Bone marrow (tissue), 2 donors: Measurements from ENCODE around the gene PIP5K1C.
A peak's percentile ranks its signal among the peaks of the same experiment; 100 is the strongest.

Experiments
- DNase-seq, 2 donors: peaks; one replicate each; lab custom pipeline; 2025; lab: John Stamatoyannopoulos, UW

The PIP5K1C gene

DNA sequence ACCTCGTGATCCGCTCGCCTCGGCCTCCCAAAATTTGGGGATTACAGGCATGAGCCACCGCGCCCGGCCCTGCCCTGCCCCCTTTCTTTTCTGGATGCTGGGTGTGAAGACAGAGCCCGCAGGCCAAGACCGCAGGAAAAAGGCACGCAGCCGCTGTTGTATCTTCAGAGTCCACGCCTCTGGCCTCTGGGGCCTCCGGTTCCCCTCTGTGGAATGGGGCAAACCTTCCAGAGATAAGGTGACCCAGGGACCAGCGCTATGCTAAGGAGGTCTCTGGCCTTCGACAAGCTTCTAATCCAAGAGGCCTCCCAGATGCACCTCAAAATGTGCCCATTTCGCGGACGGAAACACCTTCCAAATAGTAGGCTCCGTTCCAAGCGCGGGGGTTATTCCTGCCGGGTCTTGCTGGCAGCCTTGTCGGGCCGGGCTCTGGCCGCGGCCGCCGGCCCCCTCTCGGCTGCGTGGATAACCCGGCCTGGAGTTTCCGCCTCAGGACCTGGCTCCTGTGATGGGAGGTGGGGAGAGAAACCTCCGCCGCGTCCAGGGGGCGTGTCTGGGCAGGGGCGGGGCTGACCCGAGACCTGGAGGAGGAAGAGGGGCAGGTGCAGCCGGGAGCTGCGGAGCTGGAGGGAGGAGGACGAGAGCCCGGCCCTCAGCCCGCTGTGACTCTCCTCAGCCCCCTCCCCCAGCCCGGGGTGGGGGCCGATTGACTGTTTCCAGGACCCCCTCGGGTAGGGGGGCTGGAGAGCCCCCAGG is 21.0 kb upstream of the PIP5K1C start:
- peak; percentile 10 to 35 for DNase-seq

DNA sequence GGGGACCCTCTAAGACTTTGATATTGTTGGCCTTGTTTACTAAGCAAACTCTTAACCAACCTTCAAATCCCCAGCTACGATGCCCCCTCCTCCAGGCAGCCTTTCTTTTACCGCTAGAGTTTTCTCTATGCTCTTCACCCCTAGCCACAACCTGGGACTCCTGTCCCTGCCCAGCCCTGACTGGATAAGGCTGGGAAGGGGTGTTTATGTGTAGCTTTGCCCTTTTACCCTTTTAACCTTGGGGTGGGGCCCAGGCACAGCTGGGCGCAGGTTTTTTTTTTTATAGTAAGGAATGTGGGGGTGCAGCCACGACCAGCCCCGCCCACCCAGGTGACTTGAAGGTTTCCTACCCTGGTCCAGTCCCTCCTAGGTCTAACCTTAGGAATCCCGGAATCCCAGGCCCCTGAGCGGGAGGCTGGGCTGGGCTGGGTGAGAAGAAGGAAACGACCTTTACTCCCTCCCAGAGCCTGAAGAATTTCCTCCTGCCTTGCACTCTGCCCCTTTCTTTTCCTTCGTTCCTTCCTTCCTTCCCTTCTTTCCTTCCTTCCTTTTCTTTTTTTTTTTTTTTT is 20.2 kb upstream of the PIP5K1C start:
- DNase-seq = no peak

DNA sequence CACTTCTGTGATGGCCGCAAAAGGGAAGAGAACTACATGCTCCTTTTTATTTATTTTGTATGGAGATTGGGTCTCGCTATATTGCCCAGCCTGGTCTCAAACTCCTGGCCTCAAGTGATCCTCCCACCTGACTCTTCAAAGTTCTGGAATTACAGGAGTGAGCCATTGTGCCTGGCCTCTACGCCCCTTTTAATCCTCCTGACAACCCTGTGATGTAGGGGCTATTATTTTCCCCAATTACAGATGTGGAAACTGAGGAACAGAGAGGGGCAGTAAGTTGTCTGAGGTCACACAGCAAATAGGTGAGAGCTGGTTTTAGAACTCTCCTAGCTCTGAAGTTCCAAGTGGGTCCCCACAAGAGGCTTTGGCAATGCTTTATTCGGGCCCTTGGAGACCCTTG is 19.6 kb upstream of the PIP5K1C start:
- DNase-seq = no peak

DNA sequence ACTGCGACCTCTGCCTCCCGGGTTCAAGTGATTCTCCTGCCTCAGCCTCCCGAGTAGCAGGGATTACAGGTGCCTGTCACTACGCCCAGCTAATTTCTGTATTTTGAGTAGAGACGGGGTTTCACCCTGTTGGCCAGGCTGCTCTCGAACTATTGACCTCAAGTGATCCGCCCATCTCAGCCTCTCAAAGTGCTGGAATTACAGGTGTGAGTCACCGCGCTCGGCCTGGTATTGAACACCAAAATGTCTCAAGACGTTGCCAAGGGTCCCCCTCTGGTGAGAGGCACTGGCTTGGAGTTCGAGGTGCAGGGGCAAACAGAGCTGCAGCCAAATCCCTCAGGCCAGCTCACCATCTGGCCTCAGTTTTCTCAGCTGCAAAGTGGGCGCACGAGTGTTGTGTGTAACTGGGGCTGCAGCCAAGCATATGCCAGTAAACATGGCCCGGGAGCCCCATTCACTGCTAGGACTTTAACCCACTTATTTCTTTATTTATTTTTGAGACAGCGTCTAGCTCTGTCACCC is 15.9 kb upstream of the PIP5K1C start:
- no peak for DNase-seq

- no peak for DNase-seq
Observed at GRCh38 chr19:3712663-3713611, 12.7 kb upstream of the PIP5K1C start.

GRCh38 chr19:3710265-3710812 is 10.1 kb upstream of the PIP5K1C start:
- DNase-seq = peak; percentile 50 to 52

DNA sequence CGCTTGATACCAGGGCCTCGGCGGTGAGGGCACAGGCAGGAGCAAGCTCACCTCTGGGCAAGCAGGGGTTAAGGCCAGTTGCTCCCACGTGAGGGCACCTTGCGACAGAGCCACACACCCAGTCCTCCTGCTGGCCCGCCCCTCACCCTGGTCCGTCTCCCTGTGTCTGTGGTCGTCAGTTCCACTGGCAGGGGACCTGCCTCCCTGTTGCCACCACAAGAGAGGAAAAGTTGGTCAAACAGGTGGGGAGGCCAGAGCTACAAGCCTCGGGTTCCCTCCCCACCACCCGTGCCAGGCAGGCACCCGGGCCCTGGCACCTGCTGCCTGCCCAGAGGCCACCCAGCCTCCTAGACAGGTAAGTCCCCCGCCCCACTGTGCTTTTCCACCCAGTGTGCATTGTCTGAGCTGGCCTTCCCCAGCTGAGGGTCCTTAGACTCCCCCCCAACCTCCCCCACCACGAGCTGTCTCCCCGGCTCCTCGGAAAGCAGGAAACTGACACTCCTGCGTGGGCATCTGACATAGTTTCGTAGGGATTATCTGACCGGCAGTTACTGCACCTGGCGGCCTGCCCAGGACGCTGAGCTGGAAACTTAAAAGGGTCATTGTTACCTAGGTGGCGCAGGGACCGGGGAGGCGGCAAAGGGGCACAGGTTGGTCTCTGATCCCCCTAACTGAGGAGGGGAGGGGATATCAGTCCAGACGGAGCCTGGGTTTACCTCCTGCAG is 8.1 kb upstream of the PIP5K1C start, which contains the start of gene TJP3:
Gene TJP3, plus strand, starts transcription at position 178 of the 725 bp plus-strand sequence. CDS start 20,049 bp downstream, outside the sequence.
- no peak for DNase-seq

DNA sequence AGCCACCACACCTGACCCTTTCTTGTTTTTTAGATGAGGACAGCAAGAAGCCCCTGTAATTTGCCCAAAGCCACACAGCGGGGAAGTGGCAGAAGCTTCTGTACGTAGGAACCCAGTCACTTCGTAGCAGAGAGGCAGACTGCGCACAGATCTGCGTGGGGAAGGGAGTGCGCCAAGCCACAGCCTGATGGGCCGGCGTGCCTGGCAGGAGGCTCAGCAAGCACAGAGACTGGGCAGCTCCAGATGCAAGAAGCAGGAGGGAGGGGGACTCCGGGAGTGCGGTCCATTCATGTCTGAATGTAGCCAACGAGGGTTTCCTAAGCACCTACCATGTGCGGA is 7.6 kb upstream of the PIP5K1C start:
- DNase-seq = no peak

GRCh38 chr19:3701200-3701599 is 932 bp upstream of the PIP5K1C start:
- no peak for DNase-seq

DNA sequence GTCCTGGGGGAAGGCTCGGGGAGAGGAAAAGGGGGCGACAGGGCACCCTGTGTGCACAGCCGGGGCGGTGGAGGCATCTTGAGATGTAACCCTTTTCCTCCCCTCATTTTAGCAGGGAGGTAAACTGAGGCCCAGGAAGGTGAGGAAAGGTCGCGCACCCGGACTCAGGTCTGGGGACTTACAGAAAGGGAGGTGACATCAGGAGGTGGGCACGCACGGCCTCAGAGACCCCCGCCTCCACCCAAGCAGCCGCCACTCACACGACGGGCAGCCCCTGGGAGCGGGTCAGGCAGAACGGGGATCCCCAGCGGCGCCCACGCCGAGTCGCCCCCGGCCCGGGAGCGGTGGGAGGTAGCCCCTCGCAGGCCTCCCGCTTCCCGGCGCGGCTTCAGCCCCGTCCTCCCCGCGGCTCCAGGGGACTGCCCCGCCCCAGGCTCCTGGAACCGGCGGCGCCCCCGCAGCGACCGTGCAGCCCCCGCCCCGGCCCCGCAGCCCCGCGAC is 477 bp downstream of the PIP5K1C start:
- DNase-seq = no peak

GRCh38 chr19:3698974-3699740 is 1.1 kb downstream of the PIP5K1C start:
- peak in 1 of 2 donors; percentile 37 for DNase-seq

DNA sequence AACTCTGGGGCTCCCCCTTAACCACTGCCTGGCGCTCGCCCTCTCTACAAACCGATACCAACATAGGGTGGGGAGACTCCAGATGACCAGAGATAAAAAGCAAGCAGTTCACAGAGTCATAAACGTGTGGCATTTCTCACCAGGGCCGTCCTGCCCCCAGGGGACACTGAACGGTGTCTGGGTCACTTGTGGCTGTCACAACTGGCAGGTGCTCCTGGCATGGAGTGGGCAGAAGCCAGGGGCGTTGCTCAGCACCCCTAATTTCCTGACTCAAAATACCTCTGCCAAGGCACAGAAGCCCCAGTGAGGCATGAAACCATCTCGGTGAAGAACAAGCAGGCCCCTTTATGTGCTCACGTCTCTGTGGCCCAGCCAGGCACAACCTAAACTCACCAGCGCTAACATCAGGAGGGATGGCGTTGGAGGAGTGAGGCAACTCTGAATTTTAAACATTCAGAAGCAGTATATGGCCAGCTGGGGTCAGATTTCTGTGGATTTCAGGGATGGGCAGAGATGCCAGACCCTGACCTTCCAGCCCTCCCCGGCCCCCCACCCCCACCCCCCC is 1.8 kb downstream of the PIP5K1C start:
- DNase-seq = no peak

- DNase-seq = no peak
Observed at GRCh38 chr19:3697671-3698385, 2.4 kb downstream of the PIP5K1C start.

DNA sequence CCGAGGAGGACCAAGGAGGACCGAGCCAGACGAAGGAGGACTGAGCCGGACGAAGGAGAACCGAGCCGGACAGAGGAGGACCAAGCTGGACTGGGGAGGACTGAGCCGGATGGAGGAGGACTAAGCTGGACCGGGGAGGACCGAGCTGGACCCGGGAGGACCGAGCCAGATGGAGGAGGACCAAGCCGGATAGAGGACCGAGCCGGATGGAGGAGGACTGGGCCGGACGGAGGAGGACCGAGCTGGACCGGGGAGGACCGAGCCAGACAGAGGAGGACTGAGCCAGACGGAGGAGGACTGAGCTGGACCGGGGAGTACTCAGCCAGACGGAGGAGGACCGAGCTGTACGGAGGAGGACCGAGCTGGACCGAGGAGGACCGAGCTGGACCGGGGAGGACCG is 3.2 kb downstream of the PIP5K1C start:
- DNase-seq = no peak

DNA sequence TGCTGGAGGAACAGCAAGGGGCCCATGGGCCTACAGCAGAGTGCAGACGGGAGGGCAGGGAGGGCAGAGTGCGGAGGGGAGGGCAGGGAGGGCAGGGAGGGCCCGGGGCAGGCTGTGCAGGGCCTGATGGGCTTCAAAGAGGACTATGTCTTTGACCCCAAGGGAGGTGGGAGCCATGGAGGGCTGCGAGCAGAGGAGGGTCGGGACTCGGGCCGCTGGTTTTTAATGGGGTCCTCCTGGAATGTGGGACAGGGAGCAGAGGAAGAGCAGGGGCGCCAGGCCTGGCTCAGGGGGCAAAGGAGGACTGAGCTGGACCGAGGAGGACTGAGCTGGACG is 3.6 kb downstream of the PIP5K1C start:
- no peak for DNase-seq

- DNase-seq = no peak
Observed at GRCh38 chr19:3695986-3696659, 4.1 kb downstream of the PIP5K1C start.

DNA sequence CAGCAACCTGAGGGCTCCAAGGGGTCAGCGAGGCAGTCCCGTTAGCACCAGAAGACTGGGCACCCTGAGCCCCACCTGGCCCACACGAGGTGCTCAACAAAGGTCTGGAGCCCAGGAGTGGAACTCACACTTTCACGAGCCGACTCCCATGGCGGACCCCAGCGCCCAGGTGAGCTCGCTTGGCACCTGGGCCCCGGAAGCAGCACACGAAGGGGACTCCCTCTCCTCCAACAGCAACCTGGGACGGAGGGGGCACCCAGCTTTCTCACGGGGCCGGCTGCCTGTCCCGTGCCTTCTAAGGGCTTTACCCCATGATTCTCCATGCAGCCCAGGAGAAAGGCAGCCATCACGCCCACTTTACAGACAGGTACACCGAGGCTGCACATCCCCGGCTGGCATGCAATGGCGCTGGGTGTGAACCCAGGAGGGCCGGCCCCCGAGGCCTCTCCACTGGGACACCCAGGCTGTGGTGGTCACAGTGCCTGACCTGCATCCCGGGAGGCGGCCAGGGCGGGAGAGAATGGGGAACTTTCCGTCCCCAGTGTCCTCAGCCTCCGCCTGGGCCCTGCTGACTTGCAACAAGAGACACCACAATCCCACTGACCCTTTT is 5.0 kb downstream of the PIP5K1C start:
- DNase-seq = no peak

- no peak for DNase-seq
Observed at GRCh38 chr19:3694361-3695123, 5.7 kb downstream of the PIP5K1C start.
